IPS DF 19.7 (cell line): ENCODE data around the gene MTX2.

Experiments used
- DNase-seq: peaks from one replicate; pipeline ENCODE4 v3.0.0-alpha.2; 2013; ENCODE audit warnings: low read depth, low spot score

The MTX2 gene

DNA sequence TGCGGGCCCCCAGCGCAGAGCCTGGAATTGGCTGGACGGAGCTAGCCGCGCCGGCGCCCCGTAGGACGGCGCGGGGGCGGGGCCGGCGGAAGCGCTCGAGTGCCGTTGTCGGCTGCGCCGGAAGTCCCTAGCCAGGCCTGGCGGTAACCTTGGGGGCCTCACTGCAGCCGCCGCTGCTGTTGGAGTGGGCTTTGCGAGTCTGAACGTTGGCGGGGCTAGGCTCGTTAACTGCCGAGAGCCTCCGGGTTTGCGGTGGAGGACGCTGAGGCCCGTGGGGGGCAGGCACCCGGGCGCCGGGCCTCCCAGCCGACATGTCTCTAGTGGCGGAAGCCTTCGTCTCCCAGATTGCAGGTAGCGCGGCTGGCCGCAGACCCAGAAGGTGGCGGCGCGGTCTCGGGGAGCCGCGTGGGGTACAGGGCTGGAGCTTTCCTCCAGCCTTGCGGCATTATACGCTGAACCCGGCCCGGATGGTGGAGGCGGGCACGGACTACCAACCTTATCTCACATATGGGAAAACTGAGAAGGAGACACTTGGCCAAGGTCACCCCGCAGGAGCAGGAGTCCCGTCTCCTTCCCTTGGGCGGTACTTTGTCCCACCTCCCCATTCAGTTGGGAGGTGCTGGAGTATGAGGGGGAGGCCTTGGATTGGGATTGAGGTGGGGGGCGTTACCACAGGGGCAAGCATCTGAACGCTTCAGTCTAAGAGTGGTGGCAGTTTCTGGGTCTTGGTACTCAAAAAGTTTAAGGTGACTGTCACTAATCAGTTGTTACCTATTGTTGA lies at the start of gene MTX2:
Gene MTX2, plus strand, starts transcription at position 124 of the 781 bp plus-strand sequence. Its CDS starts 188 bp downstream, at position 312.
- DNase-seq, result no peak

DNA sequence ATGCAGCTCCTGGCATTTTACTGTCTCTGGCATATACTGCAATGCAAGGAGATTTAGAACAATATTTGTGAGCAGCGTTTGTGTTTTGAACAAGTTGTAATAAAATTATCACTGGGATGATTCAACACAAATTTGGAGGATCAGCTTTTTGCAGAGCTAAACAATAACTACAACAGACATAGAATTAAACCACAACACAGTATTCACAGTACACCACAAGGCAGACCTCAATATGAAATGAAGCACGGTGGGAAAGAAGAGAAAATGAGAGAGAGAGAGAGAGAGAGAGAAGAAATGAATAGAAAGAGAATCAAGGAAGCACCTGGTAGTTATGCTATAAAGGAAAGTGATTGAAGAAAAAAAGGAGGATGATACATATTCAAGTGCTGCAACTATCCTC lies 41.4 kb upstream of the MTX2 start:
- DNase-seq, result no peak

DNA sequence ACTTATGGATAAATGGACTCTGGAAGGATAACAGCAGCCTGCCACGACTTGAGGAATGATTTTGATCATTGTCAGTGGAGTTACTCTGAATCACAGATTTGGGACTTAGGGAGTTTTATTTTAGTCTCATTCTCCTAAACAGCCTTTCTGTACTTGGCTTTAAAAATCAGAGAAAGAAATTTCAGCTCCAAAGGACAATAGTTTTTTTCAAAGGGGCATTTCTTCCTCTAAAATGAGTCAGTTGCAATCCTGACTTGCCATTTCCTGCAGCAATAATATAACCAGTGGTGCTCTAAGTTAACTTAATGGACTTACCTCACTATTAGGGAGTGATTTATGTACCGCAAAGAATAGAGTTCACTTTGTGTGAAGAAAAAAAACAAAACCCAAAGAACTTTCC lies 35.1 kb upstream of the MTX2 start:
- no peak for DNase-seq

DNA sequence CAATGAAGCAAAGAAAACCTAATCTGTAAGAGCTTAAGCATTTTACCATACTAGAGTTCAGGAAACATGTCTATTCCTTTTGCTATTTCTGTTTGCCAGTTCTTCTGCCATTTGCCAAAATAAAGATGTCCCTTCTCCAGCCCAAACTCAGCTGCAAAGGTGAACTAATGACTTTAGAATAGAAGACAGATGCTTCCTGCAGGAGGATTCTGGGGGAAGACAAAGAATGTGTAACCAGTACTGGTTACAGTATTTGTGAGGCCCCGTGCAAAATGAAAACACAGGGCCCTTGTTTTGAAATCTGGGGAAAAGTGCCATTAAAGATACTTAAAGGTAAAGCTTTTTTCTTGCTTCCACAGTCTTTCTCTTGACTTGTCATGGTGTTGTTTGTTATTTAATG lies 34.3 kb upstream of the MTX2 start:
- no peak for DNase-seq

DNA sequence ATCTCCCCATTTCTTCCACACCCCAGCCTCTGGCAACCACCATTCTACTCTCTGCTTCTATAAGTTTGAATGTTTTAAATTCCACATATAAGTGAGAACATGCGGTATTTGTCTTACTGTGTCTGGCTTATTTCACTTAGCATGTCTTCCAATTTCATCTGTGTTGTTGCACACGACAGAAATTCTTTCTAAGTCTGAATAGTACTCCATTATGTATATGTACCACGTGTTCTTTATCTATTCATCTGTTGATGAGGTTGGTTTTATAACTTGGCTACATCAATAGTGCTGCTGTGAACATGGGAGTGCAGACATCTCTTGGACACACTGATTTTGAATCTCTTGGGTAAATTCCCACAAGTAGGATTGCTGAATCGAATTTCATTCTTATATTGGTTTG lies 31.8 kb upstream of the MTX2 start:
- DNase-seq, result no peak

DNA sequence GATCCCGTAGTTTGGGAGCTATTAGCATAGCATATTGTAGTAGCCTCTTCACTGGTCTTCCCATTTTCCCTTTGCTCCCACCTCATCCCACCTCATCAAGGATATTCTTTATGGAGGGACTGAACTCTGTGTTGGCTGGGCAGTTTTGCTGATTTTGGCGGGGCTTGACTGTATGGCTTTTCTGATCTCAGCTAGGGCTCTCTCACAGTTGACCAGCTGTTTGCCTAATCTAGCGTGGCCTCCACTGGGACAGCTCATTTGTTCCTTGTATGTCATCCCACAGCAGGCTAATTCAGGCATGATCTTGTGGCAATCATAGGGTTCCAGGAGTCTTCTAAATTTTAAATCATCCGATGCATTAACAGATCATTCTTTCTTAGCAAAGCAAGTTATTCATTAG lies 30.2 kb upstream of the MTX2 start:
- no peak for DNase-seq

DNA sequence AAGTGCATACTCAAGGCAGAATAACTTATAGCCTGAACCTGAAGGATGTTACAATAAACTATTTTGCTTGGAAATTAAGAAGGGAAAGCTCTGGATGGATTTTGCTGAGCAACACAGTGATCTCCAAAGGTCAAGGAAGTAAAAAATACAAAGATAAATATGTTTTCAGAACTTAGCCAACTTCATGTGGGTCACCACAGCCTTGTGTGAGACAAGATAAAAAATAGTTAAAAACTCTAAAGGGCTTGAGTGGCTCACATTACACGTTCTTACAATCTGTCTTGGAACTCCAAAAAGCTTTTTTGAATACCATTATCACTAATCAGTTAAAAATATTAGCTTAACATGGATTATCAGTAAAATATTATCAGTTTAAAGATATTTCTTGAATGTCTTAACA lies 28.9 kb upstream of the MTX2 start:
- DNase-seq, result no peak

DNA sequence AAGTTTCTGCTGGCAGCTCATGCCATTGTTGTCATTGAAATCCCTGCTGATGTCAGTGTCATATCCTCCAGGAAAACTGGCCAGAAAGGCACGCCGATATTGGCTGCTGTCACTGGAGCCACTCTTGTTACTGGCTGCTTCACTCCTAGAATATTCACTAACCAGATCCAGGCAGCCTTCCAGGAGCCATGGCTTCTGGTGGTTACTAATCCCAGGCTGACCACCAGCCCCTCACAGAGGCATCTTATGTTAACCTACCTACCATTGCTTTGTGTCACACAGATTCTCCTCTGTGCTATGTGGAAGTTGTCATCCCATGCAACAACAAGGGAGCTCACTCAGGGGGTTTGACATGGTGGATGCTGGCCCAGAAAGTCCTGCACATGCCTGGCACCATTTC lies 27.0 kb upstream of the MTX2 start:
- DNase-seq, result no peak

DNA sequence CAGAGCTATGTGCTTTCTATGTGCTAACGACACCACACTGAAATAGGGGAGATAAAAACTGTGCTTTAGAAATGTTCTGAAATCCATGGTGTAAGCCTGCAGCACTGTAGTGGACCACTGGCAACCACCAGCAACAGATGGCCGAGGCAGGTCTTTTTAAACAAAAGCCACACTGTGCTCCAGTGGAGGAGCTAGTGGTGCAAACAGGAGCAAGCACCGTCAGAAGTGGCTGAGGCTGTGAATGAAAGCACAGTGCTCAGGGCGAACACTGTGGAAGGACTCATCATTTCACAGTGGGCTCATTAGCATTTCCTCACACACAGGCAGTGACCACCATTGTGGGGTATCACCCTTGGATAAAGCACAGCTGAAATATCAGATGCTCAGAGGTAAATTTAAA lies 22.9 kb upstream of the MTX2 start:
- no peak for DNase-seq

DNA sequence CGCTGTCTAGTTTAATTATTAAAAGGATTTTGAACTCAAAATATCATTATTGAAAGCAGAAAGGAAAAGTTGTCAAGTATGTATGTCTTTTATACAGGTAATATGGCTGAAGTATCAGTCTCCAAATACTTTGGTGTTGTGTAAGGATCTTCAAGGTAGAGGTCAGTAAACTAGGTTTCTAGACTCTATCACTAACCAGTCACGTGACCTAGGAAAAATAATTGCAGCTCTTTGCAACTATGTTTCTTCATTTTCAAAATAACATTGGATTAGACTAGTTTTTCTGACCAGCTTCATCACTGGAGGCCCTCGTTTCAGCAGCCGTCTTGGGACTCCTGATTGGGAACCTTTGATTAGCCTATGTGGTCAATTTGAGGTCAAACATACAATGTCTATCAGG lies 21.4 kb upstream of the MTX2 start:
- no peak for DNase-seq

DNA sequence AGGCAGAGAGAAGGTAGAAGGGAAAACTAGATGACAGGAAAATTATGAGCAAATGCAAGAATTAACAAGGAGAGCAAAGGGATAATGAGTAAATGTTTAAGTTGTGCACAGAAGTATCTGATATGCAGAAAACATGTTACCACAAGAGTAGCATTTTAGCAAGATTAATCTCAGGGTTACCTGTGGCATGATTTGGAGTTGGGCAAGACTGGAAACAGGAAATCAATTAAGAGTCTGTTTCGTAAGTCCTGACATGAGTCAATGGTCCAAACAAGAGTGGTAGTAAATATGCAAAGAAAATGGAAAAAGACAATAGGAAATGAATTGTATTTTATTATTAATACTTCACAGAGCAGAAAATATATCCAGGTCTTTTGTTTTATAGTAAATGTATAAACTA lies 17.3 kb upstream of the MTX2 start:
- DNase-seq, result no peak

DNA sequence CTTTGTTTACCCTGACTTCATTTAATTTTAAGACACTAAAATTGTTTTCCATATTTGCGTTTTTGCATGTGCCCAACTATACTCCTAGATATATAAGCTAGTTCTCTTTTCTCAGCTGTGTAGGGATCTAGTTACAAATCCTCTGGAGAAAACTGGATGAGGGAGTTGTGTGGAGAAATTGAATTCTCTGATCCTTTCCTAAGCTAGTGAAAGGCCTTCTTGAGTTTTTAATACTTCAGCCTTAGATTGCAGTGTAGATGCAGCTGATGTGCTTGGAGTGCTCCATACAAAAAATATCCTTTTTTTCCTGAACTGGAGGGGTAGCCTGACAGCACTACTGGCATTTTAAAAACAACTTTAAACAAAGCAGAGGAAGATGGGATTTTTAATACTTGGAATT lies 8.6 kb upstream of the MTX2 start:
- no peak for DNase-seq

DNA sequence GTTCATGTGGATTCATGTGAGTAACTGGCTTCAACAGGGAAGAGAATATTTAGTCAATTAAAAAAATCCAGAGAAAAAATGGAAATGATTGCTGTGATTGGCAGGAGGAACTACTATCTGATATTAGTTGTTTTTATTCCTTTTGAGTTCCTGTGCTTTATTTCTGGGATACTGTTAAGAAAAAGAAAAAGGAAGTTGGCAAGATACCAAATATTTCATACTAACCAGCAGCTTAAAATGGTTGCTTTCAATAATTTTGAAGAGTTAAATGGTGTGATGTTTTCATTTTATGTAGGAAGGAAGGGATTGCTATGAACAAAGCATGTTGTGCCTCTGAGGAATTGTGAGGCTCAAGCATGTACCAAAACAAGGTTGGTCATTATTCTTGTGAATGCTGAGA lies 8.1 kb upstream of the MTX2 start:
- no peak for DNase-seq

DNA sequence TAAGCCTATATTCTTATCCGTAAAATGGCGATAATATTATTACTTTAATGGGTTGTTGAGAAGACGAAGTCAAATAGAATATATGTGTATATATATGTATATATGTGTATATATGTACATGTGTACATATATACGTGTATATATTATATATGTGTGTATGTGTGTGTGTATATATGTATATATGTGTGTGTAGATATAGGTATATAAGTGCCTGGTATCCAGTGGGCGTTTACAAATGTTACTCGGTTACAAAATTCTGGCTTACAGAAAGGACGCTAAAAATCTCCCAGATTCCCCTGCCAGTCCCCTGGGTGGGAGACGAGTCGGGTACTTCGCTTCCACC lies 295 bp upstream of the MTX2 start:
- no peak for DNase-seq

DNA sequence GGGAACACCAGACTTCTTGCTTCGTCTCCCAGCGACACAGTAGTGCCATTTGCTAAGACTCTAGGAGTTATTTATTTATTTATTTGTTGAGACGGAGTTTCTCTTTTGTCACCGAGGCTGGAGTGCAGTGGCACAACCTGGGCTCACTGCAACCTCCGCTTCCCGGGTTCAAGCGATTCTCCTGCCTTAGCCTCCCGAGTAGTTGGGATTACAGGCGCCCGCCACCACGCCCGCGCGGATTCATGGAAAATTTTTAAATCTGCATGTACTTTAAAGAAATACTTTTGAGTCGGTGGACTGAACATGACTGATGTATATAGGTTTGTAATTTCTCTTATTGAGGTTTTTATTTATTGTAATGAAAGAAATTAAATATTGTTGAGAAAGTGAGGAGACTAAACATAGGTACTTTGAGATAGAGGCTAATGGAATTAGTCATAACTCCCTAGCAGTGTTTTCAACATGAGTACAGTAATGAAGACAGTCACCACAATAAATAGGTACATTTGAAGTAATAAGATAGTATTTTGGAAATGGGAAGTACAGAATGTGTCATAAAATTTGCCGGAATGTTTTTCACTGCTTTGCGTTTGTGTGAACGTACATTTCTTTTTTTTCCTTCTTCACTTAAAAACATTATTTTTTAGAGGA lies 983 bp downstream of the MTX2 start:
- DNase-seq, result no peak

DNA sequence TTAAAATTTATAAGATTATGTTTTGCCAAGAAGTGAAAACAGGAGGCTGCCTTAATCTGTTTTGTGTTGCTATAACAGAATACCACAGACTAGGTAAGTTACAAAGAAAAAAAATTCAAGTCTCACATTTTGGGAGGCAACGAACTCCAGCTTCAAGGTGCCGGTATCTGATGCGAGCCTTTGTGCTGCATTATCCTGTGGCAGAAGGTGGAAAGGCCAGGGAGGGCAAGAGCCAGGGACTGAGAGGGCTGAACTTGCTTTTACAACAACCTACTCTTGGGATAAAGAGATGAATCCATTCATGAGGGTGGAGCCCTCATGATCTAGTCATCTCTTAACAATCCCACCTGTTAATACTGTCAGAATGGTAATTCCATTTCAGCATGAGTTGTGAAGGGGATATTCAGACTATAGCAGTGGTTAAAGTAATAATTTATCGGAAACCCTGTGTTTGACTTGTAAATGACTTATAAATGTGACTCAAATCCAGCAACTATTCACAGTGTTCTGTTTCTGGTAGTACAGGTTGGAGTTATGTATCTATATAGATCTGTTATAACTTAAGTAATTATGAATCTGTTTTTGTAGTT lies 3.7 kb downstream of the MTX2 start:
- DNase-seq, result no peak

DNA sequence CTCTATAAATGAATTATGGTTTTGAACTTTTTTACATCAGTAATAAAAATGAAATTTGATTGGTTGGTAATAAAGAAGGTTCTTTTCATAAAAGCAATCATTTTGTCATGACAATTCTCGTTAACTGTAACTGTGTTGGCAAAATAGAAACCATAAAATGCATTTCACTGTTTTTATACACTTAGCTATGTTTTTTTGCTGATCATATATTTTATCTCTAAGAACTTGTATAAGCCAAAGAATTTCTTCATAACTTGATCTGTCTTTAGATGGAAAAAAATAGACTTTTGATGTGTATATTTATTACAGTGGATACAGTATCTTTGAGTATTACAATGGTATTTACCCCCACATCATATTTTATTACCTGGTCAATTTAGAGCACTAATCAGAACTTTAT lies 9.7 kb downstream of the MTX2 start:
- no peak for DNase-seq

DNA sequence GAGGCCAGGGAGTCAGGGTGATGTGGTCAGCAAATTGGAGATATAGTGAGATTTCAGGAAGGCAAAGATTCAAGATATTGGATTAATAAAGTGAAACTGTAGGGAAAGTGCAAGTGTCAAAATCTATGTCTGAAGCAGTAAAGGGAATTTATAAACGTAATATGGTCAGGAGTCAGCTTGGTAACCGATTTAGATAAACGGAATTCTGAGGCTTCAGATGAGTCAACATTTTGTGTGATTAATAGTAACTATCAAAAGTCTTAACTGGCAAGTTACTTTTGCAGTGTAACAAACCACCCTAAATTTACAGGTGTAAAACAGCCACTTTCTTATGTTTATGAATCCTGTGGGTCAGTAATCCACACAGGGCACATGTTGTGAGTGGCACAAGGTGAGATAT lies 10.9 kb downstream of the MTX2 start:
- DNase-seq, result no peak

DNA sequence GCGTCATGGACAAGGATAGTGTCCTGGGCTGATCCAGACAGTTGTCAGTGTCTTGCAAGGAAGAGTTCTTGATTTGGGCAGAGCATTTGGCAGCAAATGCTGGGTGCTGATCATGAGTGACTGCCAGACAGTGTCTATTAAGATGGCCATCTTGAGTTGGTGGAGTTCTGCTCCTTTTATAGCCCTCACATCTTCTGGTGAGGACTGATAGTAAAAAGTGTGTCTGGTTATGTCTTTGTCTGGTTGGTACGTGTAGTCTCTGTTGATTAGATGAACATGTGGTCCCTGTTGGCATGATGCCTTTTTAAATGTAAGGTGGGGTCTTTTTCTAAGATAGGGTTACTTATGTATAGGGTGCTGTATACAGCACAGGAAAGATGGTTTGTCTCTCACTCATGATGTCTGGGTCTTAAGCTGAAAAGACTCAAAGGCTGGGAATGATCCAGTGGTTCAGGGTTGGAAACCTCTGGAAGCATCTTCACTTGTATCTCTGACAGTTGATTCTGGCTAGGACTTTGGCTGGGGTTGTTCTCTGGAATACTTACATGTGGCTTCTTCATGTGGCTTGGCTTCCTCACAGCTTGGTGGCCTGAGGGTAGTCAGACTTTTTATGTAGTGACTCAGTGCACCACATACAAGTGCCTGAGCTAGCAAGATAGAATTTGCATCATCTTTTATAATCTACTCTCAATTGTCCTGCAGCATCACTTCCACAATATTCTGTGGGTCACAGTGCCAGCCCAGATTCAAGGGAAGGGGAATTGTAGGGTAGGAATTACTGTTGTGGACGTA lies 11.8 kb downstream of the MTX2 start:
- no peak for DNase-seq

DNA sequence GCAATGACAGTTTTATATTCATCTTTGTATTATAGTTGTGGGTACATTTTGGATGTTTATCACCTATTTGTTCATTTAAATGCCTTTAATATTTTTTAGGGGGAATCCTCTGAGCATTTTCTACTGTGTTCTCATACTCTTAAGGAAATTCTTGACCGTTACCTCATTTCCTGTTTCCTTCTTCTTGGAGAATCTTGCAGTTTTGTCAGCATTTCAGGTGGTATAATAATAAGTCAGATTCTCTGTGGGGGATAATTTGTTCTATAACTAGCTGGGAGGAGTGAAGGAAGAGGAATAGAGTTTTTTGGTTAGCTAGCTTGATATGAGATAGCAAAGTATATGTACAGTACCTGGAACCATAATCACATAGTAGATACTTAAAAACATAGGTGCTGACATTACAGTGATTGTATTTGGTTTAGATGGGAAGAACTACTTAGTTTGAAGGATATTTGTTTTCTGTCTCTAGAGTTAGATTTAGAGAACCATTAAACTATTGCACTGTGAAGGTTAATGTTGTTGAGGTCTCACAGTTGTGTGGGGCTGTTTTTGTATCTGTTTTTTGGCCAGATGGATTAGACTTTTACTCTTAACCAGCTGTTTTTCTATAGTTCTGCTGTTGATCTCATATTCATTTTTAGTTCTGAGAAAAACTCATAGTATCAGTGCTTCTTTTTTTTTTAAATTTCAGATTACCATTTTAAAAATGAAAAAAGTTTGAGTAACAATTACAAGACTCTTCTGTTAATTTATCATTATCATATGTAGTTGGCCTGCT lies 14.2 kb downstream of the MTX2 start:
- no peak for DNase-seq

DNA sequence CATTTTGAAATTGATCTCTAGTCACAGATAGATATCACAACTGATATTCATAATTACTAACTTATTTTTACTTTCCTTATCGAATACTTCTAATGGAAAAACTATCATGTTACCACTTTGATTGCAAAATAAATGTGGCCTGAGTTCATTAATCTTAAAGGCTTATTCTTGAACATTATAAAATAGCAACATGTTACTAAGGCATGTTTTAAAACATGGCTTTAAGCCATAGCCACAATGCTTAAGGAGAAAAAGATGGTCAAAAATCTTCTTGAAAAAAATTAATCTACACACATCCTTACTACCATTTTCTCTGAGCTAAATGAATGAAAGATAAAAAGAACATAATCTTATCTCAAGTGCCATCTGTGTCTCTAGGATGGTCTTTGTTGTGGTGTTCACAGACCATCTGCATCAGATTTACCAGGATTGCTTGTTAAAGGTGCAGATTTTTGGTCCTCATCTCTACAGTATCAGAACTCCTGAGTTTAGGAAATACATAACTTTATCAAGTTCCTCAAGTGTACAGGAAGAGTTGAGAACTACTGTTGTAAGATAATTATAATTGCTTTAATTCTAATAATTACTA lies 15.3 kb downstream of the MTX2 start:
- DNase-seq, result no peak
